C4-2B (cell line): ENCODE data around the gene GRID1.

ENCODE experiments used
- ZFX ChIP-seq: fragments of 450-650 bp; IDR thresholded peaks from 2 replicates; pipeline ENCODE4 v1.6.1; 2017
- TF ChIP-seq, protein P1 (sequence below): fragments of 450-650 bp; conservative IDR thresholded peaks from 2 replicates; pipeline ENCODE4 v1.5.1; 2017; ENCODE audit warnings: mild to moderate bottlenecking

DNA sequence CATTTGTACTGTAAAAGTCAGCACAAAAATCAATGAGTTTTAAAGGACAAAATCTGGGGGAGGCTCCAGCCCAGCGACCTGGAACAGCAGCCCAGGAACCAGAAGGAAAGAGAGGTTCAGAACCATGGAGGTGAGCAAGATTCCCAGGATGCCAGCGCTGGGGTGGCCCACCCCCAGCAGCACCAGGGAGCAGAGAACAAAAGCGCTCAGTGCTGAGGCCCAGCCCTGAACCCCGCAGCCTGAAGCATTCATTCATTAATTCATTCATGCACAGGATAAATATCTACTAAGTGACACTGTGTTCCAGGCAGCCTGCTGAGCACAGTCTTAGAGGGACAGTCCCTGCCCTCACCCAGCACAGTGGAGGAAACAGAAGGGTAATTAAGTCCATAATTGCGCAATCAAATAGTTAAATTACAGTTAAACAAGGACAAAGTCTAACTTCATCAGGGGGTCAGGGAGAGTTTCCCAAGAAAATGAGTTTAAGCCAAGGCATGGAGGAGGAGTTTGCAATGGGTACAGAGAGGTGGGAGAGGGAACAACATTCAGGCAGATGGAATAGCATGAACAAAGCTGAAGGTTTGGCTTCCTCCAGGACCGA, 202.3 kb downstream of the GRID1 start:
- TF ChIP-seq, protein P1, sequence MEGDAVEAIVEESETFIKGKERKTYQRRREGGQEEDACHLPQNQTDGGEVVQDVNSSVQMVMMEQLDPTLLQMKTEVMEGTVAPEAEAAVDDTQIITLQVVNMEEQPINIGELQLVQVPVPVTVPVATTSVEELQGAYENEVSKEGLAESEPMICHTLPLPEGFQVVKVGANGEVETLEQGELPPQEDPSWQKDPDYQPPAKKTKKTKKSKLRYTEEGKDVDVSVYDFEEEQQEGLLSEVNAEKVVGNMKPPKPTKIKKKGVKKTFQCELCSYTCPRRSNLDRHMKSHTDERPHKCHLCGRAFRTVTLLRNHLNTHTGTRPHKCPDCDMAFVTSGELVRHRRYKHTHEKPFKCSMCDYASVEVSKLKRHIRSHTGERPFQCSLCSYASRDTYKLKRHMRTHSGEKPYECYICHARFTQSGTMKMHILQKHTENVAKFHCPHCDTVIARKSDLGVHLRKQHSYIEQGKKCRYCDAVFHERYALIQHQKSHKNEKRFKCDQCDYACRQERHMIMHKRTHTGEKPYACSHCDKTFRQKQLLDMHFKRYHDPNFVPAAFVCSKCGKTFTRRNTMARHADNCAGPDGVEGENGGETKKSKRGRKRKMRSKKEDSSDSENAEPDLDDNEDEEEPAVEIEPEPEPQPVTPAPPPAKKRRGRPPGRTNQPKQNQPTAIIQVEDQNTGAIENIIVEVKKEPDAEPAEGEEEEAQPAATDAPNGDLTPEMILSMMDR: no peak
- no peak for TF ChIP-seq ZFX
